H9 (cell line): Measurements from ENCODE around the gene FADS1. TPM values are rescaled to one million over a fixed set of nuclear protein-coding genes. Genes with fewer than 3 reads are reported as not detected.
A peak's percentile ranks its signal among the peaks of the same experiment; 100 is the strongest.

Experiments used
- DNase-seq: peaks from one replicate; pipeline ENCODE4 v3.0.0-alpha.2; 2017
- H2AFZ ChIP-seq: one replicate; pipeline ENCODE4 v1.6.1; 2013; ENCODE audit warnings: mild to moderate bottlenecking, low read length, control low read depth, moderate library complexity
- H2AK5ac ChIP-seq: 2 replicates; pipeline ENCODE4 v1.6.1; 2013; ENCODE audit warnings: low read length, control low read depth, mixed read lengths; ENCODE audit not compliant: insufficient read length
- H2BK120ac ChIP-seq: one replicate; pipeline ENCODE4 v1.6.1; 2013; ENCODE audit warnings: low read depth, mild to moderate bottlenecking, low read length, control low read depth, inconsistent platforms; ENCODE audit not compliant: poor library complexity, severe bottlenecking
- H2BK12ac ChIP-seq: 2 replicates; pipeline ENCODE4 v1.6.1; 2013; ENCODE audit warnings: low read length, control low read depth, mixed read lengths, low read depth; ENCODE audit not compliant: insufficient read length
- H2BK15ac ChIP-seq: 2 replicates; pipeline ENCODE4 v1.6.1; 2013; ENCODE audit warnings: low read depth, low read length, control low read depth
- H2BK20ac ChIP-seq: one replicate; pipeline ENCODE4 v1.6.1; 2013; ENCODE audit warnings: low read depth, mild to moderate bottlenecking, low read length, control low read depth, inconsistent platforms; ENCODE audit not compliant: poor library complexity, severe bottlenecking
- H2BK5ac ChIP-seq: 2 replicates; pipeline ENCODE4 v1.6.1; 2013; ENCODE audit warnings: low read length, control low read depth, mixed read lengths; ENCODE audit not compliant: insufficient read length
- H3K14ac ChIP-seq: 2 replicates; pipeline ENCODE4 v1.6.1; 2013; ENCODE audit warnings: low read length, control low read depth; ENCODE audit not compliant: insufficient read depth
- H3K18ac ChIP-seq: 2 replicates; pipeline ENCODE4 v1.6.1; 2013; ENCODE audit warnings: low read depth, mild to moderate bottlenecking, mixed read lengths, low read length, control low read depth; ENCODE audit not compliant: insufficient read length
- H3K23ac ChIP-seq: 2 replicates; pipeline ENCODE4 v1.6.1; 2013; ENCODE audit warnings: low read length, control low read depth, mixed read lengths, low read depth; ENCODE audit not compliant: insufficient read length
- H3K23me2 ChIP-seq: 2 replicates; pipeline ENCODE4 v1.6.1; 2013; ENCODE audit warnings: low read depth, mild to moderate bottlenecking, mixed read lengths, low read length, control low read depth; ENCODE audit not compliant: insufficient read length, poor library complexity, severe bottlenecking
- H3K27ac ChIP-seq: 2 replicates; pipeline ENCODE4 v1.5.1; 2013; ENCODE audit warnings: low read length, control low read depth, mixed read lengths, low read depth; ENCODE audit not compliant: insufficient read length
- H3K27me3 ChIP-seq: 2 replicates; pipeline ENCODE4 v1.6.1; 2013; ENCODE audit warnings: low read length, control low read depth, inconsistent platforms; ENCODE audit not compliant: insufficient read depth
- H3K4ac ChIP-seq: 2 replicates; pipeline ENCODE4 v1.6.1; 2013; ENCODE audit warnings: low read depth, mild to moderate bottlenecking, control low read depth, inconsistent platforms, low read length, moderate library complexity
- H3K4me1 ChIP-seq: 2 replicates; pipeline ENCODE4 v1.6.1; 2013; ENCODE audit warnings: low read length, control low read depth, inconsistent platforms; ENCODE audit not compliant: insufficient read depth
- H3K4me2 ChIP-seq: 2 replicates; pipeline ENCODE4 v1.6.1; 2013; ENCODE audit warnings: low read length, control low read depth, mixed read lengths; ENCODE audit not compliant: insufficient read length, insufficient read depth
- H3K56ac ChIP-seq: 2 replicates; pipeline ENCODE4 v1.6.1; 2013; ENCODE audit warnings: low read depth, mild to moderate bottlenecking, mixed read lengths, low read length, control low read depth; ENCODE audit not compliant: insufficient read length
- H3K79me1 ChIP-seq: 2 replicates; pipeline ENCODE4 v1.6.1; 2013; ENCODE audit warnings: low read depth, mild to moderate bottlenecking, moderate library complexity, low read length, control low read depth, inconsistent platforms; ENCODE audit not compliant: insufficient read depth, poor library complexity, severe bottlenecking
- H3K79me2 ChIP-seq: 2 replicates; pipeline ENCODE4 v1.6.1; 2013; ENCODE audit warnings: low read length, control low read depth, inconsistent platforms; ENCODE audit not compliant: insufficient read depth
- H3K9ac ChIP-seq: 2 replicates; pipeline ENCODE4 v1.6.1; 2013; ENCODE audit warnings: low read length, control low read depth, mixed read lengths; ENCODE audit not compliant: insufficient read length; ENCODE audit errors: extremely low read depth
- H3K9me3 ChIP-seq: one replicate; pipeline ENCODE4 v1.6.1; 2013; ENCODE audit warnings: low read depth, low read length, inconsistent platforms; ENCODE audit not compliant: control insufficient read depth
- H3T11ph ChIP-seq: one replicate; pipeline ENCODE4 v1.6.1; 2013; ENCODE audit warnings: mild to moderate bottlenecking, low read length, control low read depth, inconsistent platforms
- H4K20me1 ChIP-seq: one replicate; pipeline ENCODE4 v1.6.1; 2013; ENCODE audit not compliant: control insufficient read depth, insufficient read length, insufficient read depth
- H4K5ac ChIP-seq: 2 replicates; pipeline ENCODE4 v1.6.1; 2013; ENCODE audit warnings: low read depth, mild to moderate bottlenecking, mixed read lengths, low read length, control low read depth; ENCODE audit not compliant: insufficient read length
- H4K8ac ChIP-seq: replicated peaks from 2 replicates; pipeline ENCODE4 v1.6.1; 2013; ENCODE audit warnings: low read length, control low read depth, mixed read lengths, low read depth; ENCODE audit not compliant: insufficient read length
- H4K91ac ChIP-seq: 2 replicates; pipeline ENCODE4 v1.6.1; 2013; ENCODE audit warnings: low read depth, mild to moderate bottlenecking, moderate library complexity, mixed read lengths, low read length, control low read depth; ENCODE audit not compliant: insufficient read length
- H3K27ac Mint-ChIP-seq, 3 experiments: 2 replicates in 2 of 3; 3 replicates in 1 of 3; pipeline ENCODE4 v1.8.0; 2020 to 2021; ENCODE audit warnings: mixed read lengths in 3 of 3, mild to moderate bottlenecking in 1 of 3, moderate library complexity in 1 of 3
- H3K27me3 Mint-ChIP-seq: 2 replicates; pipeline ENCODE4 v1.8.0; 2021; ENCODE audit warnings: low read depth, mild to moderate bottlenecking, moderate library complexity, mixed read lengths
- H3K36me3 Mint-ChIP-seq, 3 experiments: 2 replicates in 2 of 3; 3 replicates in 1 of 3; pipeline ENCODE4 v1.8.0; 2020 to 2021; ENCODE audit warnings: low read depth in 3 of 3, mixed read lengths in 3 of 3; ENCODE audit not compliant: insufficient read depth in 1 of 3
- H3K4me1 Mint-ChIP-seq, 2 experiments: 2 replicates each; pipeline ENCODE4 v1.8.0; 2020; ENCODE audit warnings: mixed read lengths in 2 of 2
- H3K4me3 Mint-ChIP-seq, 2 experiments: 2 replicates in 1 of 2; 3 replicates in 1 of 2; pipeline ENCODE4 v1.8.0; 2020 to 2021; ENCODE audit warnings: mild to moderate bottlenecking in 2 of 2, mixed read lengths in 2 of 2, moderate library complexity in 1 of 2
- H3K9me3 Mint-ChIP-seq, 2 experiments: 2 replicates in 1 of 2; 3 replicates in 1 of 2; pipeline ENCODE4 v1.8.0; 2020; ENCODE audit warnings: mild to moderate bottlenecking in 2 of 2, mixed read lengths in 2 of 2, moderate library complexity in 1 of 2
- WGBS: extraction: QIAGEN DNeasy Blood & Tissue Kit; methylation state at CpG from one replicate; pipeline ENCODE4 v1.1.7; 2013; ENCODE audit warnings: missing lambda C conversion rate, low lambda C conversion rate, mixed read lengths; ENCODE audit not compliant: insufficient read length; ENCODE audit errors: extremely low coverage; 5-methylcytosine and 5-hydroxymethylcytosine counted together
- total RNA-seq: library from RNA; stranded (reverse); gene quantifications from 2 replicates; pipeline ENCODE4 v1.2.1, GENCODE V29; 2021
- TF ChIP-seq, protein P1 (sequence below): fragments of 200-600 bp; sonication (generic); conservative IDR thresholded peaks from 3 replicates; pipeline ENCODE4 v1.8.0; 2021; ENCODE audit warnings: antibody characterized with exemption, mild to moderate bottlenecking

The FADS1 gene
- total RNA-seq, 1 experiment from 2014 or later = 125 TPM

DNA sequence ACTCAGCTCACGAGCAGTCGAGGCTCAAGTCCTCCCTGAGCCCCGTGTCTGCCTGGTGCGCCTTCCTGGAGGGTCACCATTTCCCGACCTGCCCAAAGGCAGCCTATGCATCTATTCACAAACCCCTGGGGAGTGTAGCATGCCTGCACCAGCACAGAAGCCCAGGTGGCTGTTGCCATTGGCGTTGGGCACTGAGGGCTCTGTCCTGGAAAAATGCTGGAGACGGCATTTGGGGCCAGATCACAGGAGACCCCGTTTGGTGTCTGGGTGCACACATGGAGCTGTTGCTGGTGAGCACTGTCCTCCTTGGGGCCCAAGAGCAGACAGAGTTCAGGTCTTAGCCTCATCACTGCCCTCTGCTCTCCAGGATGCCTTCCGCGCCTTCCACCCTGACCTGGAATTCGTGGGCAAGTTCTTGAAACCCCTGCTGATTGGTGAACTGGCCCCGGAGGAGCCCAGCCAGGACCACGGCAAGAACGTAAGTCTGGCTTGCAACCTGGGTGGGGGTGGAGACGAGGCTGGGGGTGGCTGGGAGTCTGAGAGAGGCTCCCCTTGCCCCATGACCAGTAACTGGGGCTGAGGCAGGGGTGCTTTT, 20.7 kb upstream of the FADS1 start:
- H3K9me3 ChIP-seq = no peaks in the 10 kb centered on the region
- no peak for DNase-seq
- no peak overlapping the region for H2AK5ac ChIP-seq
- H3K23ac ChIP-seq = no peak overlapping the region
- Mint-ChIP-seq H3K27ac (peak overlapping the region; percentile 18 to 75 (median 64); a peak in 3 of 7 replicates), H3K4me3 (no peak overlapping the region), H3K27me3 (no peaks in the 10 kb centered on the region), H3K9me3 (no peaks in the 10 kb centered on the region), H3K36me3 (peaks cover 54 to 76% (median 74%) of the 10 kb centered on the region in 3 experiments), H3K4me1 (peaks cover 30 to 32% of the 10 kb centered on the region in 2 experiments)
- H4K20me1 ChIP-seq = peaks cover 3% of the 10 kb centered on the region
- H2BK120ac ChIP-seq = no peak overlapping the region
- no peak overlapping the region for H3K4ac ChIP-seq
- H3K14ac ChIP-seq = no peak overlapping the region
- no peak overlapping the region for H3K9ac ChIP-seq
- no peak overlapping the region for H2BK20ac ChIP-seq
- no peak overlapping the region for H3K4me2 ChIP-seq
- WGBS = no CpG with 5 or more reads among the region's 15 CpGs
- no peaks in the 10 kb centered on the region for H3K27me3 ChIP-seq
- H2BK12ac ChIP-seq = no peak overlapping the region
- no peak overlapping the region for H2BK5ac ChIP-seq
- no peak overlapping the region for H4K8ac ChIP-seq
- H2BK15ac ChIP-seq = no peak overlapping the region
- no peak overlapping the region for H4K5ac ChIP-seq
- no peaks in the 10 kb centered on the region for H3K23me2 ChIP-seq
- no peak overlapping the region for H3T11ph ChIP-seq
- no peak overlapping the region for H3K56ac ChIP-seq
- peaks cover 2% of the 10 kb centered on the region for H3K79me1 ChIP-seq
- TF ChIP-seq, protein P1, sequence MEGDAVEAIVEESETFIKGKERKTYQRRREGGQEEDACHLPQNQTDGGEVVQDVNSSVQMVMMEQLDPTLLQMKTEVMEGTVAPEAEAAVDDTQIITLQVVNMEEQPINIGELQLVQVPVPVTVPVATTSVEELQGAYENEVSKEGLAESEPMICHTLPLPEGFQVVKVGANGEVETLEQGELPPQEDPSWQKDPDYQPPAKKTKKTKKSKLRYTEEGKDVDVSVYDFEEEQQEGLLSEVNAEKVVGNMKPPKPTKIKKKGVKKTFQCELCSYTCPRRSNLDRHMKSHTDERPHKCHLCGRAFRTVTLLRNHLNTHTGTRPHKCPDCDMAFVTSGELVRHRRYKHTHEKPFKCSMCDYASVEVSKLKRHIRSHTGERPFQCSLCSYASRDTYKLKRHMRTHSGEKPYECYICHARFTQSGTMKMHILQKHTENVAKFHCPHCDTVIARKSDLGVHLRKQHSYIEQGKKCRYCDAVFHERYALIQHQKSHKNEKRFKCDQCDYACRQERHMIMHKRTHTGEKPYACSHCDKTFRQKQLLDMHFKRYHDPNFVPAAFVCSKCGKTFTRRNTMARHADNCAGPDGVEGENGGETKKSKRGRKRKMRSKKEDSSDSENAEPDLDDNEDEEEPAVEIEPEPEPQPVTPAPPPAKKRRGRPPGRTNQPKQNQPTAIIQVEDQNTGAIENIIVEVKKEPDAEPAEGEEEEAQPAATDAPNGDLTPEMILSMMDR = no peak
- peaks cover 8% of the 10 kb centered on the region; the same call in 1 of the 2 replicates for H3K4me1 ChIP-seq
- H3K27ac ChIP-seq = no peak overlapping the region
- H3K18ac ChIP-seq = peak overlapping the region; percentile 16
- H2AFZ ChIP-seq = no peak overlapping the region
- H3K79me2 ChIP-seq = peaks cover 3% of the 10 kb centered on the region; the same call in 1 of the 2 replicates
- no peak overlapping the region for H4K91ac ChIP-seq
